HG03439 (cell line): ENCODE measurements around the gene SP140L.
"Not testable (repeated sequence)": the region's sequence is repeated elsewhere in the genome, so short reads cannot be mapped to it uniquely, and the experiment has no call there.

Experiments
- ATAC-seq: cut with Tn5 transposase; IDR thresholded peaks from one replicate; pipeline ENCODE4 v1.9.1; 2021; ENCODE audit warnings: mild to moderate bottlenecking, moderate library complexity; ENCODE audit not compliant: unreplicated experiment

Gene SP140L

GRCh38 chr2:230323385-230324106 is 3.4 kb upstream of the SP140L start:
- ATAC-seq, result no peak

- ATAC-seq, result no peak
Measured at GRCh38 chr2:230324503-230324902, 2.5 kb upstream of the SP140L start.

GRCh38 chr2:230325316-230326243 is 1.4 kb upstream of the SP140L start:
- ATAC-seq, result no peak

GRCh38 chr2:230327418-230328154 is 593 bp downstream of the SP140L start:
- peak; percentile 68 for ATAC-seq

- no peak for ATAC-seq
Measured at GRCh38 chr2:230328155-230328458, 1.1 kb downstream of the SP140L start.

- ATAC-seq, result no peak
Measured at GRCh38 chr2:230329946-230330605, 3.1 kb downstream of the SP140L start.

- no peak for ATAC-seq
Measured at GRCh38 chr2:230330725-230331124, 3.7 kb downstream of the SP140L start.

- no peak for ATAC-seq
Measured at GRCh38 chr2:230335461-230335863, 8.5 kb downstream of the SP140L start.

- ATAC-seq, result no peak
Measured at GRCh38 chr2:230335864-230336506, 9.0 kb downstream of the SP140L start.

GRCh38 chr2:230341936-230342528 is 15.0 kb downstream of the SP140L start:
- not testable (repeated sequence) for ATAC-seq

GRCh38 chr2:230343041-230343624 is 16.1 kb downstream of the SP140L start:
- not testable (repeated sequence) for ATAC-seq

GRCh38 chr2:230343747-230344146 is 16.8 kb downstream of the SP140L start:
- no peak for ATAC-seq

GRCh38 chr2:230346465-230346864 is 19.5 kb downstream of the SP140L start:
- no peak for ATAC-seq

- no peak for ATAC-seq
Measured at GRCh38 chr2:230346921-230347533, 20.0 kb downstream of the SP140L start.

- ATAC-seq, result peak; percentile 61
Measured at GRCh38 chr2:230347659-230348305, 20.8 kb downstream of the SP140L start.

- ATAC-seq, result no peak
Measured at GRCh38 chr2:230348787-230349186, 21.8 kb downstream of the SP140L start.

- no peak for ATAC-seq
Measured at GRCh38 chr2:230356084-230356483, 29.1 kb downstream of the SP140L start.

- no peak for ATAC-seq
Measured at GRCh38 chr2:230358305-230358704, 31.3 kb downstream of the SP140L start.

GRCh38 chr2:230360028-230360427 is 33.0 kb downstream of the SP140L start:
- ATAC-seq, result no peak
